SU-DHL-6 (cell line): ENCODE measurements around the gene PSMD3.

Source experiments
- EZH2phosphoT487 ChIP-seq: fragments of 200-600 bp; sonication (generic), shearing (Covaris generic); conservative IDR thresholded peaks from 2 replicates; pipeline ENCODE4 v1.6.1; 2018; ENCODE audit warnings: mild to moderate bottlenecking, antibody characterized with exemption, low read length, moderate library complexity, mixed read lengths
- TF ChIP-seq, protein P1 (sequence below): fragments of 200-600 bp; sonication (generic); IDR thresholded peaks from one replicate; pipeline ENCODE4 v1.5.1; 2017; ENCODE audit warnings: antibody characterized with exemption, mild to moderate bottlenecking, low read length, moderate library complexity; ENCODE audit not compliant: insufficient read depth, poor library complexity, severe bottlenecking

DNA sequence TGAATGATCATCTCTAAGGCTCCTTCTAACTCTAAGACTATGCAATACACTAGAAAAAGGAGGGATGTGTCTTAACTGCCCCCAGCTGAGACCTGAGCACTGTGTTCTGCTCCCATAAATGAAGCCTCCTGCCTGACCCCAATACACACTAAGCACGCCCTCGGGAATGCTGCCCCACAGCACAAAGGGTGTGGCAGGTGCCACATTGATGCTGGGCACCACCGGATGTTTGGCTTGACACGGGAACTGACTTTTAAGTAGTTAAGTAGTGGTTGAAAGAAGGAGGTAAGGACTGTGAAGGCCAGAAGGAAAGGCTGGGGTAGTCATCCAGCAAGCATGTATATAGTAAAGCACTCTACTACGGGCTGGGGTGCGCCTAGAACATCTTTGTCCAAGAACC lies 13.8 kb upstream of the PSMD3 start:
- TF ChIP-seq, protein P1, sequence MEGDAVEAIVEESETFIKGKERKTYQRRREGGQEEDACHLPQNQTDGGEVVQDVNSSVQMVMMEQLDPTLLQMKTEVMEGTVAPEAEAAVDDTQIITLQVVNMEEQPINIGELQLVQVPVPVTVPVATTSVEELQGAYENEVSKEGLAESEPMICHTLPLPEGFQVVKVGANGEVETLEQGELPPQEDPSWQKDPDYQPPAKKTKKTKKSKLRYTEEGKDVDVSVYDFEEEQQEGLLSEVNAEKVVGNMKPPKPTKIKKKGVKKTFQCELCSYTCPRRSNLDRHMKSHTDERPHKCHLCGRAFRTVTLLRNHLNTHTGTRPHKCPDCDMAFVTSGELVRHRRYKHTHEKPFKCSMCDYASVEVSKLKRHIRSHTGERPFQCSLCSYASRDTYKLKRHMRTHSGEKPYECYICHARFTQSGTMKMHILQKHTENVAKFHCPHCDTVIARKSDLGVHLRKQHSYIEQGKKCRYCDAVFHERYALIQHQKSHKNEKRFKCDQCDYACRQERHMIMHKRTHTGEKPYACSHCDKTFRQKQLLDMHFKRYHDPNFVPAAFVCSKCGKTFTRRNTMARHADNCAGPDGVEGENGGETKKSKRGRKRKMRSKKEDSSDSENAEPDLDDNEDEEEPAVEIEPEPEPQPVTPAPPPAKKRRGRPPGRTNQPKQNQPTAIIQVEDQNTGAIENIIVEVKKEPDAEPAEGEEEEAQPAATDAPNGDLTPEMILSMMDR: no peak
- TF ChIP-seq EZH2phosphoT487: no peak
